ENCODE measurements around the gene FZD4.
"Not testable (repeated sequence)": the region's sequence is repeated elsewhere in the genome, so short reads cannot be mapped to it uniquely, and the experiment has no call there.

FZD4 gene

DNA sequence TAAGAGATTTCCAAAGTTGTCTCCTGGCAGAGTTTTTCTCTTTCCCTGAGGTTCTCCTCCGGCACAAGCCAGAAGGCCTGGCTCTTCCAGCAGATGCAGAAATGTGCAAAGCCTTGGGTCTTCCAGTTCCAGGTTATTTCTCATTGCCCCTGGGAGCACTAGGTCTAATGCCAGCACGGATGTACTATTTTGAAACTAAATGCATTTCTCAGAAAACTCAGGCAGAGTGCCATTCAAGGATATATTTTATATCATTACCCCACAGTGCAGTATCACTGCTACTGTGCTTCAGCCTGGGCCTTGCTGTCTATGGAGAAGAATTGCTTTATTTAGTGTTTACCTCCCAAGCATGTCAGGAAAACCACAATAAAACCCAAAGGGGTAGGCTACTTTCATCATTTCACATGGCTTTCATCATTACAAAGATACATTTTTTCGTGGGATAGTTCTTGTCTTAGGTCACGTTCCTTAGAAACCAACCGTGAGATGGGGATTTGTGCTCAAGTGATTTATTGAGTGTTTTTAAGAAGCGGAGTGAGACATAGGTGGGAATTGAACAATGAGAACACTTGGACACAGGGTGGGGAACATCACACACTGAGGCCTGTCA is 22.4 kb upstream of the FZD4 start:
- Histone ChIP-seq H3K27ac (replicated peaks; ENCODE audit: low read length) (no peak overlapping the region), H3K27me3 (ENCODE audit: control insufficient read depth in 3 of 3, insufficient read depth in 3 of 3, low read depth in 1 of 3, low read length in 3 of 3) (peaks cover 0 to 2% (median 0%) of the 10 kb centered on the region in 3 experiments), H4K91ac (ENCODE audit: low read depth, low read length, poor library complexity) (no peak overlapping the region), H2BK15ac (ENCODE audit: low read length) (no peak overlapping the region), H3K14ac (ENCODE audit: low read length) (no peak overlapping the region), H2BK120ac (ENCODE audit: low read depth, low read length) (no peak overlapping the region), H2AK5ac (ENCODE audit: low read depth, low read length) (no peak overlapping the region), H3K9ac (ENCODE audit: low read depth, low read length, poor library complexity) (no peak overlapping the region), H3K4me1 (ENCODE audit: control insufficient read depth in 2 of 2, insufficient read depth in 1 of 2, low read depth in 1 of 2, low read length in 2 of 2) (no peaks in the 10 kb centered on the region), H2BK12ac (ENCODE audit: low read length) (no peak overlapping the region), H2BK5ac (ENCODE audit: low read length) (no peak overlapping the region), H3K4ac (ENCODE audit: low read length) (no peak overlapping the region), H2AFZ (ENCODE audit: low read length) (no peak overlapping the region), H4K8ac (ENCODE audit: low read depth, low read length) (no peak overlapping the region), H3K4me3 (ENCODE audit: low read length in 2 of 2) (no peak overlapping the region), H3K23ac (ENCODE audit: low read depth, low read length, poor library complexity) (no peak overlapping the region), H3K18ac (ENCODE audit: low read length) (no peak overlapping the region), H3K4me2 (ENCODE audit: insufficient read depth, low read length, poor library complexity, severe bottlenecking) (no peak overlapping the region), H3K9me3 (replicated peaks in 1 of 2; ENCODE audit: control insufficient read depth in 2 of 2, insufficient read depth in 1 of 2, low read depth in 1 of 2, low read length in 2 of 2) (peaks cover 3 to 4% of the 10 kb centered on the region in 2 donors), H3K79me1 (ENCODE audit: low read depth, low read length) (no peaks in the 10 kb centered on the region), H3K36me3 (replicated peaks in 1 of 2; ENCODE audit: control insufficient read depth in 2 of 2, insufficient read depth in 2 of 2, low read length in 2 of 2) (no peaks in the 10 kb centered on the region)
- no CpG with 5 or more reads among the region's 6 CpGs for WGBS, 2 donors (ENCODE audit: extremely low coverage in 2 of 2, insufficient read length in 2 of 2, insufficient replicate concordance in 1 of 2)
- DNase-seq (ENCODE audit: low spot score) = no peak

DNA sequence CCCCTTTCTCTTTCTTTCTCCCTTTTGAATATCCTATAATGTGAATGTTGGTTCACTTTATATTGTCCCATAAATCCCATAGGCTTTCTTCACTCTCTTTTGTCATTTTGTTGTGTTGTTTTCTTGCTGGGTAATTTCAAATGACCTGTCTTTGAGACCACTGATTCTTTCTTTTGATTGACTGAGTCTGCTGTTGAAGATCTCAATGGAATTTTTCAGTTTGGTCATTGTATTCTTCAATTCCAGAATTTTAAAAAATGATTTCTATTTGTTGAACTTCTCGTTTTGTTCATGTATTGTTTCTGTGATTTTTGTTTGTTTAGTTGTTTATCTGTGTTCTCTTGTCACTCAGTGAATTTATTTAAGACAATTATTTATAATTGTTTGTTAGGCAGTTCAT is 17.5 kb upstream of the FZD4 start:
- Histone ChIP-seq H3K79me1 (ENCODE audit: low read depth, low read length) (no peaks in the 10 kb centered on the region), H3K9ac (ENCODE audit: low read depth, low read length, poor library complexity) (no peak overlapping the region), H3K23ac (ENCODE audit: low read depth, low read length, poor library complexity) (no peak overlapping the region), H3K4ac (ENCODE audit: low read length) (no peak overlapping the region), H4K8ac (ENCODE audit: low read depth, low read length) (no peak overlapping the region), H3K18ac (ENCODE audit: low read length) (no peak overlapping the region), H2AK5ac (ENCODE audit: low read depth, low read length) (no peak overlapping the region), H3K36me3 (replicated peaks in 1 of 2; ENCODE audit: control insufficient read depth in 2 of 2, insufficient read depth in 2 of 2, low read length in 2 of 2) (no peaks in the 10 kb centered on the region), H3K14ac (ENCODE audit: low read length) (no peak overlapping the region), H4K91ac (ENCODE audit: low read depth, low read length, poor library complexity) (no peak overlapping the region), H2BK15ac (ENCODE audit: low read length) (no peak overlapping the region), H2AFZ (ENCODE audit: low read length) (no peak overlapping the region), H2BK12ac (ENCODE audit: low read length) (no peak overlapping the region), H2BK5ac (ENCODE audit: low read length) (no peak overlapping the region), H3K4me1 (ENCODE audit: control insufficient read depth in 2 of 2, insufficient read depth in 1 of 2, low read depth in 1 of 2, low read length in 2 of 2) (peaks cover 0 to 2% of the 10 kb centered on the region in 2 donors), H3K9me3 (replicated peaks in 1 of 2; ENCODE audit: control insufficient read depth in 2 of 2, insufficient read depth in 1 of 2, low read depth in 1 of 2, low read length in 2 of 2) (peaks cover 3 to 4% of the 10 kb centered on the region in 2 donors), H3K4me3 (ENCODE audit: low read length in 2 of 2) (no peak overlapping the region), H3K27me3 (ENCODE audit: control insufficient read depth in 3 of 3, insufficient read depth in 3 of 3, low read depth in 1 of 3, low read length in 3 of 3) (peaks cover 0 to 2% (median 0%) of the 10 kb centered on the region in 3 experiments), H2BK120ac (ENCODE audit: low read depth, low read length) (no peak overlapping the region), H3K4me2 (ENCODE audit: insufficient read depth, low read length, poor library complexity, severe bottlenecking) (no peak overlapping the region), H3K27ac (replicated peaks; ENCODE audit: low read length) (no peak overlapping the region)
- WGBS, 2 donors (ENCODE audit: extremely low coverage in 2 of 2, insufficient read length in 2 of 2, insufficient replicate concordance in 1 of 2) = no CpG with 5 or more reads among the region's 1 CpG
- DNase-seq (ENCODE audit: low spot score) = no peak

DNA sequence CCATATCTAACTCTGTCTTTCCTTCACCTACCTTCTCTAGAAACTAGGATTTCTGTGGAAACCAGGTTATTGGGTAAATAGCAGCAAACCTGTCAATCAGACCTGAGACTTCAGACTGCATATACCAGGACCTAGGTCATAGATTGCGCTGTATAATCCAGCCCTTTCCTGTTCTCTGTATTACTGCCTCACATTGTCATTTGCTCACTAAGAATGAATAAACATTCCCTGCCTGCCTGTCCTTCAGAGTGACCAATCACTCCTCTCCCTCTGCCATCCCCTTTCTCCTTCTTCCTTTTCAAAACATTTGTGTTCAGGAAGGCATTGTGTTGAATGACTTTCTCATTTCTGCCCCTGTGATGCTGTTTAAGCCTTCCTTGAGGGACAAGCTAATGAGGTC is 14.1 kb upstream of the FZD4 start:
- Histone ChIP-seq H3K18ac (ENCODE audit: low read length) (no peak overlapping the region), H3K27me3 (ENCODE audit: control insufficient read depth in 3 of 3, insufficient read depth in 3 of 3, low read depth in 1 of 3, low read length in 3 of 3) (no peaks in the 10 kb centered on the region), H3K9ac (ENCODE audit: low read depth, low read length, poor library complexity) (no peak overlapping the region), H3K4me1 (ENCODE audit: control insufficient read depth in 2 of 2, insufficient read depth in 1 of 2, low read depth in 1 of 2, low read length in 2 of 2) (peaks cover 0 to 2% of the 10 kb centered on the region in 2 donors), H3K4me2 (ENCODE audit: insufficient read depth, low read length, poor library complexity, severe bottlenecking) (no peak overlapping the region), H2BK5ac (ENCODE audit: low read length) (no peak overlapping the region), H2BK120ac (ENCODE audit: low read depth, low read length) (no peak overlapping the region), H2AK5ac (ENCODE audit: low read depth, low read length) (no peak overlapping the region), H3K23ac (ENCODE audit: low read depth, low read length, poor library complexity) (no peak overlapping the region), H2BK15ac (ENCODE audit: low read length) (no peak overlapping the region), H3K14ac (ENCODE audit: low read length) (no peak overlapping the region), H3K4me3 (ENCODE audit: low read length in 2 of 2) (no peak overlapping the region), H4K8ac (ENCODE audit: low read depth, low read length) (no peak overlapping the region), H3K4ac (ENCODE audit: low read length) (no peak overlapping the region), H3K79me1 (ENCODE audit: low read depth, low read length) (no peaks in the 10 kb centered on the region), H4K91ac (ENCODE audit: low read depth, low read length, poor library complexity) (no peak overlapping the region), H3K9me3 (replicated peaks in 1 of 2; ENCODE audit: control insufficient read depth in 2 of 2, insufficient read depth in 1 of 2, low read depth in 1 of 2, low read length in 2 of 2) (peaks cover 3 to 4% of the 10 kb centered on the region in 2 donors), H3K36me3 (replicated peaks in 1 of 2; ENCODE audit: control insufficient read depth in 2 of 2, insufficient read depth in 2 of 2, low read length in 2 of 2) (no peaks in the 10 kb centered on the region), H3K27ac (replicated peaks; ENCODE audit: low read length) (no peak overlapping the region), H2BK12ac (ENCODE audit: low read length) (no peak overlapping the region), H2AFZ (ENCODE audit: low read length) (peak overlapping the region; percentile 4)
- WGBS, 2 donors (ENCODE audit: extremely low coverage in 2 of 2, insufficient read length in 2 of 2, insufficient replicate concordance in 1 of 2) = no CpG with 5 or more reads among the region's 1 CpG
- no peak for DNase-seq (ENCODE audit: low spot score)

DNA sequence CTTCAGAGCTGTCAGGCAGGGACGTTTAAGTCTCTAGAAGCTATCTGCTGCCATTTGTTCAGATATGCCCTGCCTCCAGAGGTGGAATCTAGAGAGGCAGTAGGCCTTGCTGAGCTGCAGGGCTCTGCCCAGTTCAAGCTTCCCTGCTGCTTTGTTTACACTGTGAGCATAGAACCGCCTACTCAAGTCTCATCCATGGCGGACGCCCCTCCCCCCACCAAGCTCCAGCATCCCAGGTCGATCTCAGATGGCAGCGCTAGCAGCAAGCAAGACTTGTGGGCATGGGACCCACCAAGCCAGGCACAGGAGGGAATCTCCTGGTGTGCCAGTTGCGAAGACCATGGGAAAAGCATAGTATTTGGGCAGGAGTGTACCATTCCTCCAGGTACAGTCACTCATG is 12.4 kb upstream of the FZD4 start:
- H2BK15ac ChIP-seq (ENCODE audit: low read length); H3K18ac ChIP-seq (ENCODE audit: low read length); H3K14ac ChIP-seq (ENCODE audit: low read length); H3K27ac ChIP-seq (replicated peaks; ENCODE audit: low read length); H3K23ac ChIP-seq (ENCODE audit: low read depth, low read length, poor library complexity); H3K4me1 ChIP-seq (ENCODE audit: control insufficient read depth in 2 of 2, insufficient read depth in 1 of 2, low read depth in 1 of 2, low read length in 2 of 2); H4K91ac ChIP-seq (ENCODE audit: low read depth, low read length, poor library complexity); H3K4ac ChIP-seq (ENCODE audit: low read length); H3K9ac ChIP-seq (ENCODE audit: low read depth, low read length, poor library complexity); H2BK12ac ChIP-seq (ENCODE audit: low read length); H2BK5ac ChIP-seq (ENCODE audit: low read length); H4K8ac ChIP-seq (ENCODE audit: low read depth, low read length); H3K27me3 ChIP-seq (ENCODE audit: control insufficient read depth in 3 of 3, insufficient read depth in 3 of 3, low read depth in 1 of 3, low read length in 3 of 3); H2AFZ ChIP-seq (ENCODE audit: low read length); H2BK120ac ChIP-seq (ENCODE audit: low read depth, low read length); H3K36me3 ChIP-seq (replicated peaks in 1 of 2; ENCODE audit: control insufficient read depth in 2 of 2, insufficient read depth in 2 of 2, low read length in 2 of 2); H3K4me3 ChIP-seq (ENCODE audit: low read length in 2 of 2); H3K9me3 ChIP-seq (replicated peaks in 1 of 2; ENCODE audit: control insufficient read depth in 2 of 2, insufficient read depth in 1 of 2, low read depth in 1 of 2, low read length in 2 of 2); H2AK5ac ChIP-seq (ENCODE audit: low read depth, low read length); H3K79me1 ChIP-seq (ENCODE audit: low read depth, low read length); H3K4me2 ChIP-seq (ENCODE audit: insufficient read depth, low read length, poor library complexity, severe bottlenecking); DNase-seq (ENCODE audit: low spot score): not testable (repeated sequence)
- no CpG with 5 or more reads among the region's 7 CpGs for WGBS, 2 donors (ENCODE audit: extremely low coverage in 2 of 2, insufficient read length in 2 of 2, insufficient replicate concordance in 1 of 2)
